HEK293 (cell line): ENCODE measurements around the gene PYDC1.

ENCODE experiments used
- CTCF ChIA-PET: fragments of 350-600 bp; formaldehyde crosslinking; extraction: SDS; loops from one replicate; lab custom pipeline; 2021; ENCODE audit warnings: antibody characterized with exemption; lab: Yijun Ruan, JAX
- POLR2A ChIA-PET: fragments of 300-600 bp; formaldehyde crosslinking; extraction: SDS; loops from one replicate; lab custom pipeline; 2020; ENCODE audit warnings: antibody characterized with exemption, inconsistent platforms; lab: Yijun Ruan, JAX
- H3K27ac ChIP-seq: fragments of 200-500 bp; sonication (Bioruptor generic); 2 replicates; pipeline ENCODE4 v1.5.1; 2014; ENCODE audit warnings: low read depth, low read length, control low read depth, inconsistent platforms; ENCODE audit errors: extremely low read depth
- H3K36me3 ChIP-seq, 2 experiments: fragments of 200-500 bp in 1 of 2; sonication (Bioruptor generic) in 1 of 2; 1 replicate in 1 of 2; 2 replicates in 1 of 2; pipeline ENCODE4 v1.5.1; 2014 to 2017; ENCODE audit warnings: inconsistent platforms in 2 of 2, low read length in 2 of 2; ENCODE audit not compliant: control insufficient read depth in 2 of 2, insufficient read depth in 1 of 2
- H3K4me1 ChIP-seq: fragments of 200-500 bp; sonication (Bioruptor generic); 2 replicates; pipeline ENCODE4 v1.5.1; 2014; ENCODE audit warnings: mild to moderate bottlenecking, low read length, inconsistent platforms; ENCODE audit not compliant: control insufficient read depth, insufficient read depth
- H3K4me3 ChIP-seq: 2 replicates; pipeline ENCODE4 v1.5.1; 2011; ENCODE audit warnings: low read depth, mild to moderate bottlenecking, control low read depth, low read length, moderate library complexity
- H3K9me3 ChIP-seq: fragments of 200-500 bp; sonication (Bioruptor generic); 2 replicates; pipeline ENCODE4 v1.5.1; 2014; ENCODE audit warnings: low read depth, low read length, inconsistent platforms; ENCODE audit not compliant: control insufficient read depth, insufficient read depth
- SCRT1 ChIP-seq: fragments of 450-650 bp; formaldehyde crosslinking; IDR thresholded peaks from 2 replicates; pipeline ENCODE4 v1.5.1; 2016; ENCODE audit warnings: missing biosample characterization, missing genetic modification characterization, borderline replicate concordance
- SCRT2 ChIP-seq: fragments of 450-650 bp; formaldehyde crosslinking; IDR thresholded peaks from 2 replicates; pipeline ENCODE4 v1.5.1; 2016; ENCODE audit warnings: missing biosample characterization, missing genetic modification characterization
- SP7 ChIP-seq: fragments of 450-650 bp; formaldehyde crosslinking; IDR thresholded peaks from 2 replicates; pipeline ENCODE4 v1.5.1; 2016; ENCODE audit warnings: missing biosample characterization, missing genetic modification characterization
- ZBTB17 ChIP-seq: fragments of 450-650 bp; formaldehyde crosslinking; IDR thresholded peaks from 2 replicates; pipeline ENCODE4 v1.5.1; 2016; ENCODE audit warnings: missing biosample characterization, missing genetic modification characterization
- ZBTB48 ChIP-seq: fragments of 450-650 bp; formaldehyde crosslinking; IDR thresholded peaks from 2 replicates; pipeline ENCODE4 v1.5.1; 2016; ENCODE audit warnings: missing biosample characterization, missing genetic modification characterization
- ZBTB7A ChIP-seq: fragments of 450-650 bp; formaldehyde crosslinking; IDR thresholded peaks from 2 replicates; pipeline ENCODE4 v1.5.1; 2016; ENCODE audit warnings: low read depth, missing biosample characterization, missing genetic modification characterization
- ZNF138 ChIP-seq: fragments of 450-650 bp; formaldehyde crosslinking; IDR thresholded peaks from 2 replicates; pipeline ENCODE4 v1.5.1; 2016; ENCODE audit warnings: missing biosample characterization, missing genetic modification characterization, borderline replicate concordance
- ZNF202 ChIP-seq: fragments of 450-650 bp; formaldehyde crosslinking; IDR thresholded peaks from 2 replicates; pipeline ENCODE4 v1.5.1; 2016; ENCODE audit warnings: missing biosample characterization, missing genetic modification characterization, borderline replicate concordance
- ZNF292 ChIP-seq: fragments of 450-650 bp; formaldehyde crosslinking; IDR thresholded peaks from 2 replicates; pipeline ENCODE4 v1.5.1; 2016; ENCODE audit warnings: low read depth, missing biosample characterization, missing genetic modification characterization, borderline replicate concordance
- ZNF324 ChIP-seq: fragments of 450-650 bp; formaldehyde crosslinking; IDR thresholded peaks from 2 replicates; pipeline ENCODE4 v1.5.1; 2016; ENCODE audit warnings: missing biosample characterization, missing genetic modification characterization
- ZNF514 ChIP-seq: fragments of 450-650 bp; formaldehyde crosslinking; IDR thresholded peaks from 2 replicates; pipeline ENCODE4 v1.5.1; 2016; ENCODE audit warnings: missing biosample characterization, missing genetic modification characterization
- ZNF544 ChIP-seq: fragments of 450-650 bp; formaldehyde crosslinking; IDR thresholded peaks from 2 replicates; pipeline ENCODE4 v1.5.0; 2017; ENCODE audit warnings: missing biosample characterization, missing genetic modification characterization
- ZNF548 ChIP-seq: fragments of 450-650 bp; formaldehyde crosslinking; IDR thresholded peaks from 2 replicates; pipeline ENCODE4 v1.5.1; 2016; ENCODE audit warnings: missing biosample characterization, missing genetic modification characterization
- ZNF555 ChIP-seq: fragments of 450-650 bp; formaldehyde crosslinking; conservative IDR thresholded peaks from 2 replicates; pipeline ENCODE4 v1.5.1; 2017; ENCODE audit warnings: missing biosample characterization, mild to moderate bottlenecking, missing genetic modification characterization, inconsistent platforms
- ZNF658 ChIP-seq: fragments of 450-650 bp; formaldehyde crosslinking; IDR thresholded peaks from 2 replicates; pipeline ENCODE4; 2016; ENCODE audit warnings: missing biosample characterization, missing genetic modification characterization
- ZNF660 ChIP-seq: fragments of 450-650 bp; IDR thresholded peaks from 2 replicates; pipeline ENCODE4 v1.5.1; 2018; ENCODE audit warnings: missing biosample characterization, mild to moderate bottlenecking, missing genetic modification characterization
- TF ChIP-seq, protein P1 (sequence below): fragments of 450-650 bp; formaldehyde crosslinking; IDR thresholded peaks from 2 replicates; pipeline ENCODE4 v1.5.1; 2016; ENCODE audit warnings: missing biosample characterization, missing genetic modification characterization
- TF ChIP-seq, protein P2 (sequence below): fragments of 450-650 bp; formaldehyde crosslinking; IDR thresholded peaks from 2 replicates; pipeline ENCODE4 v1.5.1; 2016; ENCODE audit warnings: missing biosample characterization, missing genetic modification characterization
- TF ChIP-seq, protein P3 (sequence below): fragments of 450-650 bp; formaldehyde crosslinking; IDR thresholded peaks from 2 replicates; pipeline ENCODE4 v1.5.1; 2016; ENCODE audit warnings: missing biosample characterization, missing genetic modification characterization
- TF ChIP-seq, protein P4 (sequence below): fragments of 450-650 bp; formaldehyde crosslinking; IDR thresholded peaks from 2 replicates; pipeline ENCODE4 v1.5.1; 2016; ENCODE audit warnings: missing biosample characterization, missing genetic modification characterization

PYDC1 gene

DNA sequence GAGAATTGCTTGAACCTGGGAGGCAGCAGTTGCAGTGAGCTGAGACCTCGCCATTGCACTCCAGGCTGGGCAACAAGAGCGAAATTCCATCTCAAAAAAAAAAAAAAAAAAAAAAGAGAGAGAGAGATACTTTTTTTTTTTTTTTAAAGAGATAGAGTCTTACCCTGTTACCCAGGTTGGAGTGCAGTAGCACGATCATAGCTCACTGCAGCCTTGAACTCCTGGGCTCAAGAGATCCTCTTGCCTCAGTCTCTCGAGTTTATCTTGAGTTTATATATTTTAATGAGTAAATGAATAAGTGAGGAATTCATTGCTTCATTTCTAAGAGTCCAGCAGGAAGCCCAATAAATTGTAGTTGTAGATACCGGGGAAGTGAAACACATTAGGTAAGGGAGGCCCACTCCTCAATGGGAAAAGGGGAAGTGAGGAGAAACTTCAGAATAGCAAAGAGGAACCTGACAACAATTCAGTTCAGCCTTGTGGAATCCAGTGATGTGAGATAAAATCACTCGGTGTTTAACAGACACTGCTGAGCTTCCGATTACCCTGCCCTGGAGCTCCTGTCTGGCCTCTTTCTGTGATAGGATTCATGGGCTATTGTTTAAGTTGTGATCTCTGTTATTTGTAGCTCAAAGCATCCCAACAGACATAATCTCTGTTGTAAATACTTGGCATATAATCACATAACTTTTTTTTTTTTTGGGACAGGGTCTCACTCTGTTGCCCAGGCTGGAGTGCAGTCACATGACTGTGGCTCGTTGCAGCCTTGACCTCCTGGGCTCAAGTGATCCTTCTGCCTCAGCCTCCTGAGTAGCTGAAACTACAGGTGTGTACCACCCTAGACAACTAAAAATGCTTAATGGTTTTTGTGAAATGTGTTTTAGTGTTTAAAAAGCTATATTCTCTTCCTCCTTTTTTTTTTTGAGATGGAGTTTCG is 27.1 kb upstream of the PYDC1 start:
- H3K4me1 ChIP-seq: no peaks in the 10 kb centered on the region
- H3K4me3 ChIP-seq: no peak overlapping the region
- H3K9me3 ChIP-seq: no peaks in the 10 kb centered on the region
- no peak for TF ChIP-seq SCRT2 (tag by site-specific recombination)
- TF ChIP-seq, protein P1, sequence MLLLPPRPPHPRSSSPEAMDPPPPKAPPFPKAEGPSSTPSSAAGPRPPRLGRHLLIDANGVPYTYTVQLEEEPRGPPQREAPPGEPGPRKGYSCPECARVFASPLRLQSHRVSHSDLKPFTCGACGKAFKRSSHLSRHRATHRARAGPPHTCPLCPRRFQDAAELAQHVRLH (tag by site-specific recombination): no peak
- TF ChIP-seq ZNF658 (tag by site-specific recombination): no peak
- no peak for TF ChIP-seq ZBTB48 (tag by site-specific recombination)
- TF ChIP-seq, protein P2, sequence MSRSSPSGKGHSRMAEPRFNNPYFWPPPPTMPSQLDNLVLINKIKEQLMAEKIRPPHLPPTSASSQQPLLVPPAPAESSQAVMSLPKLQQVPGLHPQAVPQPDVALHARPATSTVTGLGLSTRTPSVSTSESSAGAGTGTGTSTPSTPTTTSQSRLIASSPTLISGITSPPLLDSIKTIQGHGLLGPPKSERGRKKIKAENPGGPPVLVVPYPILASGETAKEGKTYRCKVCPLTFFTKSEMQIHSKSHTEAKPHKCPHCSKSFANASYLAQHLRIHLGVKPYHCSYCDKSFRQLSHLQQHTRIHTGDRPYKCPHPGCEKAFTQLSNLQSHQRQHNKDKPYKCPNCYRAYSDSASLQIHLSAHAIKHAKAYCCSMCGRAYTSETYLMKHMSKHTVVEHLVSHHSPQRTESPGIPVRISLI (tag by site-specific recombination): no peak
- no peak for TF ChIP-seq ZNF660 (tag by site-specific recombination)
- no peaks in the 10 kb centered on the region for H3K36me3 ChIP-seq
- POLR2A ChIA-PET: interaction anchor here (0.7 to 0.9 kb wide), 2 partner anchors 13 to 42 kb away, joined by 3 read pairs; partner anchors contain the start of gene PYCARD
- CTCF ChIA-PET: interaction anchor here (0.5 kb wide), 1 partner anchor 289 kb away, joined by 3 read pairs; no protein-coding TSS in a partner anchor
- no peak overlapping the region for H3K27ac ChIP-seq

DNA sequence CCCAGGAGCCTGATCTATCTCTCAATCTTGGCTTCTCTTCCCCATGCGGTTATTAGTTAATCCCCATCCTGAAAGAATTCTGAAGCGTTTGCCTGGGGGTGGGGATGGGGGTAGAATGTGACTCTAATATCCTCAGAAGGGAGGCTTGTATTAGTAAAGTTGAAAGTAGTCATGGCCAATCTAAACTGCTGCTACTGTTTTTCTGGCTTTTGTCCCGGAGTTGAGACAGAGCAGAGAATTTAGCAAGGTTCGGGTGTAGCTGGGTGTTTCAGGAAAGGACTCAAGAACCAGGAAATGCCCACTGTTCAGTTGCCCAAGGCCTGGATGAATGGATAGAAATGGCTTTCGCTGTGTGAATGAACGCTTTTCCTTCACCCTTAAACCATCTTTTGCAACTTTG is 25.3 kb upstream of the PYDC1 start:
- Histone ChIP-seq H3K4me1 (no peaks in the 10 kb centered on the region), H3K36me3 (no peaks in the 10 kb centered on the region), H3K9me3 (no peaks in the 10 kb centered on the region), H3K4me3 (no peak overlapping the region), H3K27ac (no peak overlapping the region)
- ChIA-PET POLR2A (no interaction called here), CTCF (no interaction called here)
- TF ChIP-seq ZNF138 (tag by site-specific recombination): no peak
- TF ChIP-seq ZNF555 (tag by site-specific recombination): no peak
- no peak for TF ChIP-seq ZBTB17 (tag by site-specific recombination)
- no peak for TF ChIP-seq ZNF202 (tag by site-specific recombination)
- TF ChIP-seq ZNF548 (tag by site-specific recombination): no peak
- TF ChIP-seq ZNF514 (tag by site-specific recombination): no peak
- TF ChIP-seq SCRT1 (tag by site-specific recombination): no peak
- no peak for TF ChIP-seq ZNF544
- no peak for TF ChIP-seq SP7
- TF ChIP-seq ZBTB7A: no peak
- TF ChIP-seq, protein P3, sequence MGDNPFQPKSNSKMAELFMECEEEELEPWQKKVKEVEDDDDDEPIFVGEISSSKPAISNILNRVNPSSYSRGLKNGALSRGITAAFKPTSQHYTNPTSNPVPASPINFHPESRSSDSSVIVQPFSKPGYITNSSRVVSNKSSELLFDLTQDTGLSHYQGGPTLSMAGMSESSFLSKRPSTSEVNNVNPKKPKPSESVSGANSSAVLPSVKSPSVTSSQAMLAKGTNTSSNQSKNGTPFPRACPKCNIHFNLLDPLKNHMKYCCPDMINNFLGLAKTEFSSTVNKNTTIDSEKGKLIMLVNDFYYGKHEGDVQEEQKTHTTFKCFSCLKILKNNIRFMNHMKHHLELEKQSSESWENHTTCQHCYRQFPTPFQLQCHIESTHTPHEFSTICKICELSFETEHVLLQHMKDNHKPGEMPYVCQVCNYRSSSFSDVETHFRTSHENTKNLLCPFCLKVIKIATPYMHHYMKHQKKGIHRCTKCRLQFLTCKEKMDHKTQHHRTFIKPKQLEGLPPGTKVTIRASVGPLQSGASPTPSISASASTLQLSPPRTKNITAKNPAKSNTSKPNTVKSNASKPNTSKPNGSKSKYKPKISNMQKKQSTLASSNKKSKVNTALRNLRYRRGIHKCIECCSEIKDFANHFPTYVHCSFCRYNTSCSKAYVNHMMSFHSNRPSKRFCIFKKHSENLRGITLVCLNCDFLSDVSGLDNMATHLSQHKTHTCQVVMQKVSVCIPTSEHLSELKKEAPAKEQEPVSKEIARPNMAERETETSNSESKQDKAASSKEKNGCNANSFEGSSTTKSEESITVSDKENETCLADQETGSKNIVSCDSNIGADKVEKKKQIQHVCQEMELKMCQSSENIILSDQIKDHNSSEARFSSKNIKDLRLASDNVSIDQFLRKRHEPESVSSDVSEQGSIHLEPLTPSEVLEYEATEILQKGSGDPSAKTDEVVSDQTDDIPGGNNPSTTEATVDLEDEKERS (tag by site-specific recombination): no peak
- TF ChIP-seq, protein P4, sequence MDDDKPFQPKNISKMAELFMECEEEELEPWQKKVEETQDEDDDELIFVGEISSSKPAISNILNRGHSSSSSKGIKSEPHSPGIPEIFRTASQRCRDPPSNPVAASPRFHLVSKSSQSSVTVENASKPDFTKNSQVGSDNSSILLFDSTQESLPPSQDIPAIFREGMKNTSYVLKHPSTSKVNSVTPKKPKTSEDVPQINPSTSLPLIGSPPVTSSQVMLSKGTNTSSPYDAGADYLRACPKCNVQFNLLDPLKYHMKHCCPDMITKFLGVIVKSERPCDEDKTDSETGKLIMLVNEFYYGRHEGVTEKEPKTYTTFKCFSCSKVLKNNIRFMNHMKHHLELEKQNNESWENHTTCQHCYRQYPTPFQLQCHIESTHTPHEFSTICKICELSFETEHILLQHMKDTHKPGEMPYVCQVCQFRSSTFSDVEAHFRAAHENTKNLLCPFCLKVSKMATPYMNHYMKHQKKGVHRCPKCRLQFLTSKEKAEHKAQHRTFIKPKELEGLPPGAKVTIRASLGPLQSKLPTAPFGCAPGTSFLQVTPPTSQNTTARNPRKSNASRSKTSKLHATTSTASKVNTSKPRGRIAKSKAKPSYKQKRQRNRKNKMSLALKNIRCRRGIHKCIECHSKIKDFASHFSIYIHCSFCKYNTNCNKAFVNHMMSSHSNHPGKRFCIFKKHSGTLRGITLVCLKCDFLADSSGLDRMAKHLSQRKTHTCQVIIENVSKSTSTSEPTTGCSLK: no peak
- TF ChIP-seq ZNF292 (tag by site-specific recombination): no peak
- no peak for TF ChIP-seq ZNF324 (tag by site-specific recombination)
